ENCODE measurements around the gene NDUFB2. TPM values are rescaled to one million over a fixed set of nuclear protein-coding genes. Genes with fewer than 3 reads are reported as not detected.
"Not testable (repeated sequence)": the region's sequence is repeated elsewhere in the genome, so short reads cannot be mapped to it uniquely, and the experiment has no call there.

The NDUFB2 gene
- 100 to 1,000 TPM; 198 to 214 TPM for total RNA-seq

GRCh38 chr7:140696680-140697446, at the start of gene NDUFB2:
TSS of gene NDUFB2 (plus strand) at chr7:140696708. CDS start at chr7:140696745, 37 bp downstream.
- POLR2A ChIA-PET = interaction anchor here (1.0 kb wide), 1 partner anchor 23 kb away, joined by 5 read pairs; no protein-coding TSS in a partner anchor

GRCh38 chr7:140646931-140647647, 49.4 kb upstream of the NDUFB2 start:
- ChIA-PET CTCF (no interaction called here), POLR2A (no interaction called here)

More at GRCh38 chr7:140696680-140697446, at the start of gene NDUFB2:
- CTCF ChIA-PET = interaction anchor here (0.6 to 0.9 kb wide), 5 partner anchors 11 to 270 kb away, joined by 3 to 5 read pairs (median 3); no protein-coding TSS in a partner anchor

DNA sequence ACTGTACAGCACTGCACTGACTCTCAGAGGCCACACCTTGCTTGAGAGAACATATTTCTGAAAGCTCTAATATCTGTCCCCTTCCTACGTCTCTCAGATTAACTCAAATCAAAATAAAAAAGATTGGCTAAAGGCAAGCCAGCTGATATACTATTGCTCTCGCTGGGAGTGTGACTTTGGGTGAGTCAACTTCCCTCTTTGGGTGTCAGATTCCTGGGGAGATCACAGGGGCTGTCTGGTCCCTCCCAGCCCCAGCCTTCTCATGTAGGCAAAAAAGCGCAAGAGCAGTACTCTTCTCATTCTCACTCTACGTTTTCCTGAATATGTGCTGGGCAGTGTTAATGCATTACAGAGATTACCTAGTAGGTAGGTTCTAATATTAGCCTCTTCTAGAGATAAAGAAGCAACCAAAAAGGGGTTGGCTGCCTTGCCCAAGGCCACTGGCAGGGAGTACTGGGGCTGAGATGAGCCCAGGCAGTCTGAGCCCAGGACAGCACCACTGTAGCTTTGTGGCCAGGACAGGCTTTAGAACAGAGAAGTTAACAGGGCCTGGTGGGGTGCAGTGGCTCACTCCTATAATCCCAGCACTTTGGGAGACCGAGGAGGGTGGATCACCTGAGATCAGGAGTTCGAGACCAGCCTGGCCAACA, 46.8 kb upstream of the NDUFB2 start:
- ChIA-PET CTCF (interaction anchor here (1.2 kb wide), 1 partner anchor 132 kb away, joined by 4 read pairs; no protein-coding TSS in a partner anchor), POLR2A (no interaction called here)

DNA sequence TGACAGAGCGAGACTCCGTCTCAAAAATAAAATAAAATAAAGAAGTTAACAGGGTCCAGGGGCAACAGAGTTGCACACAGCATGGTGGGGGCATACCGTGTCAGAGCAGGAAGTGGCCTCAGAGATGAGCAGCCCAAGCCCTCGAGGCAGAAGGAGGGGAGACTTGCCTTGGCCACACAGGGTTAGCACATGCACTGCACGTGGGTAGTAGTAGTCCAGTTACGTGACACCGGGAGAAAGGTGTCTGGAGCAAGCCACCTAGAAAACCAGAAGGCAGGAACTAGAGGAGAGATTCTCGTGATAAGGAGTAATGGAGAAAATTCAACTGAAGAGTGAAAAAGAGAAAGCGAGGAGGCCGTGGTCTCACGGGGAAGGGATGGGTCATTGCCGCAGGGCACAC, 46.1 kb upstream of the NDUFB2 start:
- POLR2A ChIA-PET = no interaction called here
- CTCF ChIA-PET = interaction anchor here (1.2 kb wide), 1 partner anchor 133 kb away, joined by 4 read pairs; no protein-coding TSS in a partner anchor

GRCh38 chr7:140653319-140654108, 43.0 kb upstream of the NDUFB2 start:
- ChIA-PET POLR2A (no interaction called here), CTCF (interaction anchor here (0.6 to 2.3 kb wide), 7 partner anchors 11 to 177 kb away, joined by 3 to 16 read pairs (median 7); partner anchors contain the start of genes ADCK2 and DENND2A)

- ChIA-PET POLR2A (no interaction called here), CTCF (interaction anchor here (0.6 to 2.3 kb wide), 6 partner anchors 12 to 163 kb away, joined by 3 to 16 read pairs (median 8); partner anchors contain the start of genes ADCK2 and DENND2A)
These were observed 42.5 kb upstream of the NDUFB2 start for GRCh38 chr7:140654109-140654387.

DNA sequence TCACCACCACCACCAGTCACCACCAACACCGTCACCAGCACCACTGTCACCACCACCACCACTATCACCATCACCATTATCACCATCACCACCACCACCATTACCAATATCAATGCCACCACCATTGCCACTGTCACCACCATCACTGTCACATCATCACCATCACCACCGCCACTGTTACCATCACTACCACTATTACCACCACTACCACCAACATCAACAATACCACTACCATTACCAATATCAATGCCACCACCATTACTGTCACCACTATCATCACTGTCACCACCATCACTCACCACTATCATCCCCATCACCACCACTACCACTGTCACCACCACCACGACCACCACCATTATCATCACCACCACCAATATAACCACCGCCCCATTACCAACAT, 41.8 kb upstream of the NDUFB2 start:
- ChIA-PET CTCF (no interaction called here), POLR2A (no interaction called here)

DNA sequence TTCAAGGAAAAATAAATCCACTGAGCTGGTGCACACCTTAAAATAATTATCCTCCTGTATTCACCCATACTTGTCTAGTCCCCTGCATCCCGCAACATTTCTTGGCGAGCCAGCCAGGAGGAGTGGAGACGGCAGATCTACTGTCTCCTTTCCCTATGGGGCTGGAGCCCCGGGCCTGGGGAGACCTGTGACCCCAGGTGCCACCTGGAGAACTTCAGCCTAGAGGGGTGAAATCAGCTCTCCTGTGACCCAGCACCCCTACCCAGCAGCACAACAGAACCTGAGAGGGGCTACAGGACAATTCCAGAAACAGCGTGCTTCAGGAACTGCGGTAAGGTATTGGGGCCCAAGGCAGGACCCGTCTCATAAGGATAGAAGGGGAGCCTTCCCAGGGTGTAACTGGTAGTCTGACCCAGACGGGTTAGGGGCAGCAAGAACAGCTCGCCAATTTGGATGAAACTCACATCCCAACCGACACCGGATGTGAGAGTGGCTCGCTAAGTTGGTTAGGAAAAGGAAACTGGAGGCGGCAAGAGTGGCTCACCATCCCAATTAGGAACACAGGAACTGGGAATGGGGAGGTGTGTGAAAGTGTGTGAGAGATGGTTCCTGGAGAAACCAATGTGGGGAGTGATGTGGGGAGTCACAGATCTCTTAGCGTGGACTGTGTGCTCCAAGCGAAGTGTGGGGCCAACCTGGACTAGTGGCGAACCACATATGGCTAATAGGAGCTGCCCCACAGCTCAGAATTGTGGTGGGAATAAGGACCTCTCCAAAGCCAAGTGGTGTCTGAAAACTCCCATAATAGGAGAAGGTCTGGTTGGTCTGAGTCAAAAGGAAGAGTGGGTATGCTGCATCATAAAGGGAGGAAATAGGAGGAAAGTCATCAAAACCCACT, 40.7 kb upstream of the NDUFB2 start:
- ChIA-PET POLR2A (no interaction called here), CTCF (no interaction called here)

DNA sequence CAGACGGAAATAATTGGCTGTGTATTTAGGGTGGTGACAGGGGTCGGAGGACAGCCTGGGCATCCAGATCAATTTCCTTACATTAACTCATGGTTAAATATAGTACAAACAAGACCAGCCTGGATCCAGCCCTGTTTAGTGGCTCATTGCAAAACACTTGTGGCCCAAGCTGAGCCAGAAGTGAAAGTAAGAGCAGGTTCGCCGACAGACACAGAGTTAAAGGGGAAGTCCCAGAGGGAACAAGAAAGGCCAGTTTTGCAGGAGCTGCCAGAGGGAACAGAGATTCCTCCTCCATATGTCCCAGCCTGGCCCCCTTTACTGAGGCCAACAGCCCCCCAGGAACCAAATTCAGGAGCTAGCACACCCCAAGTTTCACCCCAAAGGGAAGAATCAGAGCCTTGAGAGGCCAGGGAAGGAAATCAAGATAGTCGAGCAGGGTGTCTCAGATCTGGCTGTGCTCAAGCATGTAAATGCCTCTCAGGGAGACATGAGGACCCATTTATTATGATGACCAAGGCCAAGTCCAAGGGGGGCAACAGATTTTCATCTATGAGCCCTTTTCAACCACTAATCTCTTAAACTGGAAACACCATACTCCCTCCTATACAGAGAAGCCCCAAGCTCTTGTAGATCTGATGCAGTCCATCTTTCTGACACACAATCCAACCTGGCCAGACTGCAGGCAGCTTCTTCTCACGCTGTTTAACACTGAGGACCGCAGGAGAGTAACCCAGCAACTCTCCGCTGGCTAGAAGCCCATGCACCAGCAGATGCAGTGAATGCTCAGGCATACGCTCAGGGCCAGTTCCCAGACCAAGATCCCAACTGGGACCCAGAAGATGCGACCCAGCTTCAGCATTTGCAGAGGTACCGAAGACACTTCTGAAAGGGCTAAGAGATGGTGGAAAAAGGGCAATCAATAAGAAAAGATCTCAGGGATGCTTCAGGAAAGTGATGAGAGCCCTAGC, 39.7 kb upstream of the NDUFB2 start:
- POLR2A ChIA-PET = no interaction called here
- CTCF ChIA-PET = interaction anchor here (1.2 kb wide), 1 partner anchor 9 kb away, joined by 3 read pairs; no protein-coding TSS in a partner anchor

DNA sequence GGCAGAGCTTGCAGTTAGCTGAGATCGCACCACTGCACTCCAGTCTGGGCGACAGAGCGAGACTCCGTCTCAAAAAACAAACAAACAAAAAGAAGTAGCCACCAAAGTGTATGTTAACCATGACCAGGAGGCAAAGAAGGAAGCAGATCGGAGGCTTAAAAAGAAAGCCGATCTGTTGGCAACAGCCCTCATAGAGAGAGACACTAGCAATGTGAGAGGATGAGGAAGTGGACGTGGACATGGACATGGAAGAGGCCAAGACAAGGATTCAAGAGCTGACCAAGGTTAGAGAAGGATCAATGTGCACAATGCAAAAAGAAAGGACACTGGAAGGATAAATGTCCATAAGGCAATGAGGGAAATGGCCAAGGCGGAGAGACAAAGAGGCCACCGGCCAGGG, 38.6 kb upstream of the NDUFB2 start:
- ChIA-PET CTCF (interaction anchor here (1.2 kb wide), 1 partner anchor 10 kb away, joined by 3 read pairs; no protein-coding TSS in a partner anchor), POLR2A (no interaction called here)

DNA sequence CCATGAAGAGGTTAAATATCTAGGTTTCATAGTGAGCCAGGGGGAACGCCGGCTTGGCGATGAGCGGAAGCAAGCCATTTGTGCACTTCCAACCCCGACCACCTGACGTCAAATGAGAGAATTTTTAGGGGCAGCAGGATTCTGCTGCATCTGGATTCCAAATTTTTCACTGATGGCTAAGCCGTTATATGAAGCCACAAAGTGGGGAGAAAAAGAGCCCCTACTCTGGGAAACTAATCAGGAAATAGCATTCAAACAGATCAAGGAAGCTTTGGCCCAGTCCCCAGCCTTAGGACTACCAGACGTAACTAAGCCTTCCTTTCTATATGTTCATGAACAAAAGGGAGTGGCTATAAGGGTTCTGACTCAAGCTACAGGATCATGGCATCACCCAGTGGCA, 36.7 kb upstream of the NDUFB2 start:
- ChIA-PET POLR2A (no interaction called here), CTCF (interaction anchor here (1.1 kb wide), 1 partner anchor 142 kb away, joined by 3 read pairs; no protein-coding TSS in a partner anchor)

- CTCF ChIA-PET = no interaction called here
- POLR2A ChIA-PET = no interaction called here
These were observed 35.4 kb upstream of the NDUFB2 start for GRCh38 chr7:140661124-140661523.

DNA sequence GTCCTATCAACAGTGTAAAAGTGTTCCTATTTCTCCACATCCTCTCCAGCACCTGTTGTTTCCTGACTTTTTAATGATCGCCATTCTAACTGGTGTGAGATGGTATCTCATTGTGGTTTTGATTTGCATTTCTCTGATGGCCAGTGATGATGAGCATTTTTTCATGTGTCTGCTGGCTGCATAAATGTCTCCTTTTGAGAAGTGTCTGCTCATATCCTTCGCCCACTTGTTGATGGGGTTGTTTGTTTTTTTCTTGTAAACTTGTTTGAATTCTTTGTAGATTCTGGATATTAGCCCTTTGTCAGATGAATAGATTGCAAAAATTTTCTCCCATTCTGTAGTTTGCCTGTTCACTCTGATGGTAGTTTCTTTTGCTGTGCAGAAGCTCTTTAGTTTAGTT, 33.6 kb upstream of the NDUFB2 start:
- POLR2A ChIA-PET, CTCF ChIA-PET: not testable (repeated sequence)

- ChIA-PET POLR2A (no interaction called here), CTCF (no interaction called here)
These were observed 29.0 kb upstream of the NDUFB2 start for GRCh38 chr7:140667476-140667875.

DNA sequence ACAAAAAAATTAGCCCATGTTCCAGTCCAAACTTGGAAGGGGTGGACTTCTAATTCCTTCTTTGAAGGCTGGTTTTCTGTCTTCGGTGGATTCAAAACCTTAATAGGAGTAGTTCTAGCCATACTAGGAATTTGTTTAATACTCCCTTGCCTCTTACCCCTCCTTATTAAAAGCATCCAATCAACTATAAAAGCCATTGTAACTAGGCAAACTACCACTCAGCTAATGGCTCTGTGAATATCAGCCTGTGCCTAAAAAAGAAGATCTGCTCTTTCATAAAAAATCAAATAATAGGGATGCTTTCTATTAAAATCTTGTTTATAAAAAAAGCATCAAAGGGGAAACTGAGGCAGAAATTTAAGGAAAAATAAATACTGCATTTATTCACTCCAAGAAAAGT, 27.9 kb upstream of the NDUFB2 start:
- POLR2A ChIA-PET = interaction anchor here (0.5 kb wide), 1 partner anchor 272 kb away, joined by 3 read pairs; no protein-coding TSS in a partner anchor
- CTCF ChIA-PET = no interaction called here

DNA sequence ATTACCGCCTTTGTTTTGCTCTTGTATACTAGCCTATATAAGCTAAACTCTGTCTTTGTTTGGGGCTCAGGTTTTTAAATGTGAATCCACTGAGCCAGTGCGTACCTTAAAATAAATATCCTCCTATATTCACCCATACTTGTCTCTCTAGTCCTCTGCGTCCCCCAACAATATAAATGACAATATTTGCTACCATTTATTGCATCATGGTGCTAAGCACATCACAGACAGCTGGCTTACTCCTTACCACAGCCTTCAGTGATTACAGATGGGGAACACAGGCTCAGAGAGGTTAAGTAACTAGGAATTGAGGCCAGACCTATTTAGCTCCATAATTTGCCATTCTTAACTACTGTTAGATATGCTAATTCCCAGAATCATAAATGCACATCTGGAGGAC, 27.2 kb upstream of the NDUFB2 start:
- ChIA-PET CTCF (interaction anchor here (0.6 kb wide), 1 partner anchor 148 kb away, joined by 3 read pairs; no protein-coding TSS in a partner anchor), POLR2A (no interaction called here)

DNA sequence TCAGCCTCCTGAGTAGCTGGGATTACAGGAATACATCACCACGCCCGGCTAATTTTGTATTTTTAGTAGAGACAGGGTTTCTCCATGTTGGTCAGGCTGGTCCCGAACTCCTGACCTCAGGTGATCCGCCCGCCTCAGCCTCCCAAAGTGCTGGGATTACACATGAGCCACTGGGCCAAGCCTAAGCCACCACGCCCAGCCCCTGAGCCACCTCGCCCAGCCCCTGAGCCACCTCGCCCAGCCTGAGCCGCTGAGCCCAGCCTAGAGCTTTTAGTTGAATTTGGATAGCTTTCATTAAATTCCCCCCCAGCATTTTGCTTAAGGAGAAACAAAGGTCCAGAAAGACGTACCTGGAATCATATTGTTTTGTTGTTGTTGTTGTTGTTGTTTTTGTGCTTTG, 26.6 kb upstream of the NDUFB2 start:
- POLR2A ChIA-PET = not testable (repeated sequence)
- CTCF ChIA-PET = interaction anchor here (0.6 kb wide), 1 partner anchor 149 kb away, joined by 3 read pairs; no protein-coding TSS in a partner anchor
